ENCODE data around the gene MAPKAP1. TPM values are rescaled to one million over a fixed set of nuclear protein-coding genes. Genes with fewer than 3 reads are reported as not detected.
A peak's percentile ranks its signal among the peaks of the same experiment; 100 is the strongest.

Gene MAPKAP1
- total and polyA plus RNA-seq, 9 donors: 47.3 to 67.3 (median 59.6) TPM

DNA sequence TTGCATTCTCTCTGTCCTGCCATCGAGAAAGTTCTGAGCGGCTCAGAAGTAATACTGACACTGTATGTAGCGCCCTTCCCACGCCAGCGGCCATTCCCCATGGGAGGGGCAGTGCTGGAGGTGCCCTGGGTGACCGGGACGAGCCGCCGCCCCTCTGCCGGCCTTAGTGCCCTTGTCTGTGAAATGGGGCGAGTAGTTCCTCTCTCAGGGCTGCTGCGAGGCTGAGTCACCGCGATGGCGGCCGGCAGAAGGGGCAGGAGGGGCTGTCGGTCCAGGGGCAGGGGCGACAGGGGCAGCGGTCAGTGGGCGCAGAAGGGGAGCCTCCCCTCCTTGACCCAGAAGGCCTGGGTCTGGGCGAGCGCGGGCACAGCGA lies 296.5 kb downstream of the MAPKAP1 start:
- DNase-seq: no peak
- H3K27ac ChIP-seq (ENCODE audit: low read length): no peak overlapping the region
- peaks cover 12% of the 10 kb centered on the region for H3K27me3 ChIP-seq (ENCODE audit: control insufficient read depth, insufficient read depth, low read length)
- H3K9me3 ChIP-seq (replicated peaks; ENCODE audit: control insufficient read depth, low read depth, low read length): no peaks in the 10 kb centered on the region
- H3K4me1 ChIP-seq (ENCODE audit: control insufficient read depth, insufficient read depth, low read length): peaks cover 10% of the 10 kb centered on the region
- H3K4me3 ChIP-seq (ENCODE audit: low read length): peak overlapping the region; percentile 15
- no peaks in the 10 kb centered on the region for H3K36me3 ChIP-seq (ENCODE audit: control insufficient read depth, insufficient read depth, low read length)
- 92% methylated on average over 16 of the region's 24 CpGs for WGBS (ENCODE audit: insufficient coverage)

- Histone ChIP-seq H3K27ac (ENCODE audit: low read length) (no peak overlapping the region), H3K4me3 (ENCODE audit: low read length) (peak overlapping the region; percentile 15)
Observed at GRCh38 chr9:125409637-125410521, 297.1 kb downstream of the MAPKAP1 start.

DNA sequence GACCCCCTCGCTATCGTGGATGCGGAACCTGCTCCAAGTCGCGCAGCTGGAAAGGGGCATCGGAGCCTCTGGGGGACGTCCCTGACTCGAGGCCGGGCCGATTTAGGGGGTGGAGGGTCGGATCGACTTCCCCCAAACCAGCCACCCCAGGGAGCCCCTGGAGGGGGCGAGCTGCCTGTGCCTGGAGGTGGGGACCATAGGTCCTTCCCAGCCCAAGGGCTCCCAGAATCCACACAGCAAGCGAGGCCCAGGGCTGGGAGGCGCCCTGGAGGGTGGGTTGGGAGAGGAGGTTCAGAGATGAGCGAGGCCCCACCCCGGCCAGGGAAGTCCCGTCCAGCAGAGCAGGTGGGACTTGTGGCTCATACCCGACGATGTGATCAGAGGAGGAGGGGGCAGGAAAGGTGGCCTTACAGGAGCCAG lies 297.8 kb downstream of the MAPKAP1 start:
- peaks cover 12% of the 10 kb centered on the region for H3K27me3 ChIP-seq (ENCODE audit: control insufficient read depth, insufficient read depth, low read length)
- no peaks in the 10 kb centered on the region for H3K36me3 ChIP-seq (ENCODE audit: control insufficient read depth, insufficient read depth, low read length)
- DNase-seq: no peak
- no peak overlapping the region for H3K27ac ChIP-seq (ENCODE audit: low read length)
- peaks cover 10% of the 10 kb centered on the region for H3K4me1 ChIP-seq (ENCODE audit: control insufficient read depth, insufficient read depth, low read length)
- no peaks in the 10 kb centered on the region for H3K9me3 ChIP-seq (replicated peaks; ENCODE audit: control insufficient read depth, low read depth, low read length)
- 97% methylated on average over 5 of the region's 20 CpGs for WGBS (ENCODE audit: insufficient coverage)
- H3K4me3 ChIP-seq (ENCODE audit: low read length): no peak overlapping the region

More at GRCh38 chr9:125409637-125410521, 297.1 kb downstream of the MAPKAP1 start:
- DNase-seq: peak; percentile 64
- Histone ChIP-seq H3K4me1 (ENCODE audit: control insufficient read depth, insufficient read depth, low read length) (peaks cover 10% of the 10 kb centered on the region), H3K36me3 (ENCODE audit: control insufficient read depth, insufficient read depth, low read length) (no peaks in the 10 kb centered on the region), H3K9me3 (replicated peaks; ENCODE audit: control insufficient read depth, low read depth, low read length) (no peaks in the 10 kb centered on the region), H3K27me3 (ENCODE audit: control insufficient read depth, insufficient read depth, low read length) (peaks cover 12% of the 10 kb centered on the region)
- WGBS (ENCODE audit: insufficient coverage): 85% methylated on average over 9 of the region's 13 CpGs

DNA sequence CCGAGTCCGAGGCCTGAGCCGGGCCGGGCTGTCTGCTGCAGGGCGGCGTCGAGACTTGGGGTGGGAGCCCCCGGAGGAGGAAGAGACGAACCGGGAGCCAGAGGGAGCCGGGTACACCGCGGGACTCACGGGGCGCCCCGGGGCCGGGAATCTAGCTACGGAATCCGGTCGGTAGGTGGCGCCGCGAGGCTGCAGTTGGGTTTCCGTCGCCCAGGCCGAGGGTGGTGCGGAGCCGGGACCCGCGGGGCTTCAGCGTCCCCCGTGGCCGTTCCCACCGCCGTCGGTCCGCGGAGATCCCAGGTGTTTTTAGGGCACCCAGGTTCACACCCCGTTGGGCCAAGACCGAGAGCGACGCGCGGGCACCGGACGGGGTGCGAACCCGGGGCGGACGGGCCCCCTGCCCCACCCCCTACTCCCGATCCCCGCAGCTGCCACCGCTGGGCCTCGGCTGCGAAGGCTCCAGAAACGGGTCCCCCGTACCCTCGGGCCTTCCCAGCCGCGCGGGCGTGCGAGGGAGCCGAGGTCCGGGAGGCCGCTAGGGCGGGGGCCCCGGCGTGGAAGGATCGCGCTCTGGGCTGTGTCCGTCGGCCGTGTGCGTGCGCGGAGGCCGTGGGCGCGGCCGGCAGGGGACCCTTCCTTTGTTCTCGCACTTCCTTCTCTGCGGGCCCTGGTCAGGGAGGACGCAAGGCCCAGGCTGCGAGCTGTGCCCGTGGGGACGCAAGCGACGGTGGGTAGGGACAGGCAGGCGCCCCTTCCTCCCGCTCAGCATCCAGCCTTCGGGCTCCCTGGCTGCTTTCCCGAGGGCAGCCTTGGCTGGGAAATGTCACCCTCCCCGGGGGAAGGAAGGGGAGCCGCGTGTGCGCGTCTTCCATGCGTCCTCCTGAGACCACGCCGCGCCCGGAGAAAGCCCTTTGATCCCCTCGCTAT lies 298.8 kb downstream of the MAPKAP1 start:
- Histone ChIP-seq H3K4me3 (ENCODE audit: low read length) (peak overlapping the region; percentile 56), H3K4me1 (ENCODE audit: control insufficient read depth, insufficient read depth, low read length) (peaks cover 10% of the 10 kb centered on the region), H3K9me3 (replicated peaks; ENCODE audit: control insufficient read depth, low read depth, low read length) (no peaks in the 10 kb centered on the region), H3K27me3 (ENCODE audit: control insufficient read depth, insufficient read depth, low read length) (peaks cover 12% of the 10 kb centered on the region), H3K36me3 (ENCODE audit: control insufficient read depth, insufficient read depth, low read length) (no peaks in the 10 kb centered on the region), H3K27ac (ENCODE audit: low read length) (no peak overlapping the region)
- WGBS (ENCODE audit: insufficient coverage): 2% methylated on average over 80 of the region's 104 CpGs
- DNase-seq: peak; percentile 83

DNA sequence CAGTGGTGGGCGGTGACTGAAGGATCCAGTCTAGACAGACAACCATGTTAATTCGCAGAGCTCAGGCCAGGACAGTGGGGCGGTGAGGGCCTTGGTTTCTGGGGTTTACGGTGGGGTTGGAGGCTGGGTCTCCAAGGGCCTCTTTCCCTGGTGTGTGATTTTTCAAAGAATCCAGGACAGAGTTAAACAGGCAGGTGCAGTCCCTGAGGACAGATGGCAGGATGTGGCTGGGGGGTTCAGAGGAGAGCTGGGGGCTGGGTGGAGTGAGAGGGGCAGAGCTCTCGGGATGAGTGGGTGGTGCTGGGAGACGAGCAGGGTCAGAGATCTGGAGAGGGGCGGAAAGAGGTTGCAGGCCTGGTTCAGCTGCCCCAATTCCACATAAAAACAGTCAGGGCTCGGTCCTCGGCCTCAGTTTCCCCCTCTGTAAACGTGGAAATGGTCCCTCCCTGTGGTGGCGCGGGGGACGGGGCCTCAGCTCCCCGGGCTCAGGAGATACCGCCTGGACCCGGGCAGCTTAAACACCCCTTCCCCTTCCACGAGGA lies 299.5 kb downstream of the MAPKAP1 start:
- Histone ChIP-seq H3K9me3 (replicated peaks; ENCODE audit: control insufficient read depth, low read depth, low read length) (no peaks in the 10 kb centered on the region), H3K27ac (ENCODE audit: low read length) (no peak overlapping the region), H3K4me3 (ENCODE audit: low read length) (peak overlapping the region; percentile 56), H3K4me1 (ENCODE audit: control insufficient read depth, insufficient read depth, low read length) (peaks cover 10% of the 10 kb centered on the region), H3K36me3 (ENCODE audit: control insufficient read depth, insufficient read depth, low read length) (no peaks in the 10 kb centered on the region), H3K27me3 (ENCODE audit: control insufficient read depth, insufficient read depth, low read length) (peaks cover 12% of the 10 kb centered on the region)
- WGBS (ENCODE audit: insufficient coverage): 37% methylated on average over 14 of the region's 17 CpGs
- no peak for DNase-seq

DNA sequence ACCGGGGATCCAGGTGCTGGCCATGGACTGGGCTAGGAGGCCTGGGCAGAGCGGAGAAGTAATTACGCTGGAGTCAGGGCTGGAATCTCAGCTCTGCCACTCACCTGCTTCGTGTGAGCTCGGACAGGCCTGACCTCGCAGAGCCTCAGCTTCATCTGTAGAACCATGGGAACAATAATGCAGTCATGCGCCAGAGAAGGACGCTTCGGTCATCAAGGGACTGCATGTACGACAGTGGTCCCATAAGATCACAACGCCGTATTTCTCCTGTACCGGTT lies 300.3 kb downstream of the MAPKAP1 start:
- Histone ChIP-seq H3K4me1 (ENCODE audit: control insufficient read depth, insufficient read depth, low read length) (peaks cover 10% of the 10 kb centered on the region), H3K27me3 (ENCODE audit: control insufficient read depth, insufficient read depth, low read length) (peaks cover 12% of the 10 kb centered on the region), H3K27ac (ENCODE audit: low read length) (no peak overlapping the region), H3K4me3 (ENCODE audit: low read length) (no peak overlapping the region), H3K36me3 (ENCODE audit: control insufficient read depth, insufficient read depth, low read length) (no peaks in the 10 kb centered on the region), H3K9me3 (replicated peaks; ENCODE audit: control insufficient read depth, low read depth, low read length) (no peaks in the 10 kb centered on the region)
- 87% methylated on average over 13 of the region's 13 CpGs for WGBS (ENCODE audit: insufficient coverage)
- no peak for DNase-seq

DNA sequence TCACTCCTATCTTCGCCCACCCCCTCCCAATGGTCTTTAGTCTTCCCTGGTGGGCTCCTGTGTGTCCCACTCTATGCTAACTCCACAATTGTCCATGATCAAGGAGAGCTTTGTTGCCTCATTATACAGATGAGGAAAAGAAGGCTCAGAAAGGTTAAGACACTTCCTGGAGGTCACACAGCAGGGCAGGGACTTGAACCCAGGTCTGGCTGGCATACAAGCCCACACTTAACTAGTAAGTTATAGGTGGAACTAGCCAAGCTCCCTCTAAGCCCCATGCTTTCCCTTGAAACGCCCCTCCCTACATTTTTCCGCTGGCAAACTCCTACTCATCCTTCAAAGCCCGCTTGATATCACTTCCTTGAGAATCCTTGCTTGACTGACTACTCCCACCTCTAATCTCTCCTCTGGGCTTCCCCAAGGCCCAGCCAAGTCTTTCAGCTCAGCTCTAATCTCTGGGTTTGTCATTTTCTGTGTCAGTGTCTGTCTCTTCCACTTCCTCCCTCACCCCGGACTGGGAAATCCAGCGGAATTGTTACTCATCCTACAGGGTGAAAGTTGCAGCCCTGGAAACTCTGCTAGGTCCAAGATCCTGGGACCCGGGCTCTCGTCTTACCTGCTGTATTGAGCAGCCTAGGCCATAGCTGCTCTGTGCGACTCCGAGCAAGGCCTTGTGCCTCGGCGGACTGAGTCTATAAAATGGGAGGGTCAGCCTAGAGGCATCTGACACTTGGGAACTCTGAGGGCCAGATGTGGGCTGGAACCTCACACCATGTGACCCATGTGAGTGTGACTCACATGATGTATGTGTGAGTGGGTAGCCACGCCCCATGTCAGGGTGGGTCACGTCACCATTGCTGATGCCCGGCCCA lies 300.8 kb downstream of the MAPKAP1 start:
- WGBS (ENCODE audit: insufficient coverage): 92% methylated on average over 13 of the region's 15 CpGs
- no peak for DNase-seq
- H3K4me1 ChIP-seq (ENCODE audit: control insufficient read depth, insufficient read depth, low read length): peaks cover 10% of the 10 kb centered on the region

DNA sequence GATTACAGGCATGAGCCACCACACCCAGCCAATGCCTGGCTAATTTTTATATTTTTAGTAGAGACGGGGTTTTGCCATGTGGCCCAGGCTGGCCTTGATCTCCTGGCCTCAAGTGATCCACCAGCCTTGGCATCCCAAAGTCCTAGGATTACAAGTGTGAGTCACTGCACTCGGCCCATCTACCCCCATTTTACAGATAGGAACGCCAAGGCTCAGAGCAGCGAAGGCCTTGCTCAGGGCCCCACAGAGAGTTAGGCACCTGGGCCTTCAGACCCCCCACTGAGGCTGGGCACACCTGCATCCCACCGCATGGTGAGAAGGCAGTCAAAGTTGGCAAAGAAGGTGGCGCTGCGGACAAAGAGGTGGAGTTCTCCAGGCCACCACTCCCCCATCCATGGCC lies 302.3 kb downstream of the MAPKAP1 start:
- H3K9me3 ChIP-seq (replicated peaks; ENCODE audit: control insufficient read depth, low read depth, low read length): no peaks in the 10 kb centered on the region
- 66% methylated on average over 5 of the region's 7 CpGs for WGBS (ENCODE audit: insufficient coverage)
- H3K36me3 ChIP-seq (ENCODE audit: control insufficient read depth, insufficient read depth, low read length): no peaks in the 10 kb centered on the region
- H3K27me3 ChIP-seq (ENCODE audit: control insufficient read depth, insufficient read depth, low read length): peaks cover 10% of the 10 kb centered on the region
- H3K4me1 ChIP-seq (ENCODE audit: control insufficient read depth, insufficient read depth, low read length): peaks cover 10% of the 10 kb centered on the region
- no peak overlapping the region for H3K27ac ChIP-seq (ENCODE audit: low read length)
- no peak for DNase-seq
- no peak overlapping the region for H3K4me3 ChIP-seq (ENCODE audit: low read length)

More for the DNA sequence above, 300.8 kb downstream of the MAPKAP1 start:
- Histone ChIP-seq H3K27ac (ENCODE audit: low read length) (no peak overlapping the region), H3K27me3 (ENCODE audit: control insufficient read depth, insufficient read depth, low read length) (peaks cover 12% of the 10 kb centered on the region), H3K36me3 (ENCODE audit: control insufficient read depth, insufficient read depth, low read length) (no peaks in the 10 kb centered on the region), H3K9me3 (replicated peaks; ENCODE audit: control insufficient read depth, low read depth, low read length) (no peaks in the 10 kb centered on the region), H3K4me3 (ENCODE audit: low read length) (no peak overlapping the region)

DNA sequence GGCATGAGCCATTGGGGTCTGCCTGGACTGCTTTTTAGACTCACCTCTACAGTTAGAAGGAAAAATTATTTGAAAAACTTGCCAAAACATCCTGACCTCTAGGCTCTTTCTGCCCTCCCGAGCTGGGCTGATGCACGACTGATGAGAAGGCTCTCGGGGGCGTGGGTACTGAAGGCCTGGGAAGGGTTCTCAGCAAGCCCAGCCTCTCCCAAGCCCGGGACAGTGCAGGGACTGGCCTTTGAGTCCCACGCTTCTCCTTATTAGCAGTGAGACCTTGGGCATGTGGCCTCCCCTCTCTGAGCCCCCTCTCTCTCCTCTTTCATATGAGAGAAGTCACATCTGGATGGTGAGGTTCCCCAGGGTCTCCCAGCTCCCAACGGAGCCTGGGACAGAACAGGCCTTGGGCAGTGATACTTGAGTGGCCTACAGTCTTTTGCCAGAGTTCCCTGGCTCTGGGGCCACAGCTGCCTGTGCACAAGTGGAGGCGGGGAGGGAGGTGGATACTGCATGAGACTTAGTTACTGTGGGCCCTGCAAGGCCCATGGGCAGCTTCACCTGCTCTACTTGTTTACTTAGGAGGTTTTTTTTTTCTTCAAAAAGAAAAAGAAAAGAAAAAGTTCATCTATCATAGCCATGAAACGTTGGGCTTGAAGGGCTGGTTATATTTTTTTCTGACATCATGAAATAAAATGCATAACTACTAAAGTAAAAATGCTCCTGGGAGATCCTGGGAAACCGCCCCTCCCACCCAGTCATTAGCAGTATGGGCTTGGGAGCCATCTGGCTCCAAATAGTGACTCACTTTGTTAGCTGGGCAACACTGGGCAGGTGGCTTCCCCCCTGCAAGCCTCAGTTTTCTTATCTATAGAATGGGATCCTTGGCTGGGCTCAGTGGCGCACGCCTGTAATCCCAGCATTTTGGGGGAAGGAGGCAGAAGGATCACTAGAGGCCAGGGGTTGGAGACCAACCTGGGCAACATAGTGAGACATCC lies 306.0 kb downstream of the MAPKAP1 start:
- Histone ChIP-seq H3K4me1 (ENCODE audit: control insufficient read depth, insufficient read depth, low read length) (no peaks in the 10 kb centered on the region), H3K36me3 (ENCODE audit: control insufficient read depth, insufficient read depth, low read length) (no peaks in the 10 kb centered on the region), H3K9me3 (replicated peaks; ENCODE audit: control insufficient read depth, low read depth, low read length) (no peaks in the 10 kb centered on the region), H3K27me3 (ENCODE audit: control insufficient read depth, insufficient read depth, low read length) (no peaks in the 10 kb centered on the region), H3K4me3 (ENCODE audit: low read length) (no peak overlapping the region), H3K27ac (ENCODE audit: low read length) (no peak overlapping the region)
- no peak for DNase-seq
- WGBS (ENCODE audit: insufficient coverage): 55% methylated on average over 7 of the region's 12 CpGs
